Suppressor macrophage treated with lipopolysaccharide for 1 hour (primary cell): ENCODE measurements around the gene CEP290.
"Not testable (repeated sequence)": the region's sequence is repeated elsewhere in the genome, so short reads cannot be mapped to it uniquely, and the experiment has no call there.

ENCODE experiments used
- DNase-seq, 3 donors: peaks; one replicate each; pipeline ENCODE4 v3.0.0-alpha.2; 2020 to 2022

The CEP290 gene

DNA sequence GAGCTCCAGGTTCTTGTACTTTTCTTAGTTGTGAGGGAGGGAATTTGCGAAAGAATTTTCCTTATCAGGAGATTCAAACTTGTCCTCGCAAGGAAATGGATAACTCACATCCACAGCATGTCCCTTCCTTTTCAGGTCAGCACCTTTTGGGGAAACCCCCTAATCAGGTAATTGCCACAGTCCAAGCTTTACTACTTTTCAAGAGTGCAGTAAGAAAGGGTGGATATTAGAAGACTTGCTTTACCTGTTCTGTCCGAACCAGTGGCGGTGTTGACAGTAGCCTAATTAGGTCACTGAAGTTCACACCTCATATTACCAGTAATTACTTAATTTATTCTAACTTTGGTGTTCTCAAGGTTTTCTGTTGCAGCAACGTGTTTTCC, 106.0 kb downstream of the CEP290 start:
- DNase-seq = no peak

- peak; percentile 86 to 93 (median 92) for DNase-seq
Measured at GRCh38 chr12:88035271-88035906, 106.5 kb downstream of the CEP290 start.

DNA sequence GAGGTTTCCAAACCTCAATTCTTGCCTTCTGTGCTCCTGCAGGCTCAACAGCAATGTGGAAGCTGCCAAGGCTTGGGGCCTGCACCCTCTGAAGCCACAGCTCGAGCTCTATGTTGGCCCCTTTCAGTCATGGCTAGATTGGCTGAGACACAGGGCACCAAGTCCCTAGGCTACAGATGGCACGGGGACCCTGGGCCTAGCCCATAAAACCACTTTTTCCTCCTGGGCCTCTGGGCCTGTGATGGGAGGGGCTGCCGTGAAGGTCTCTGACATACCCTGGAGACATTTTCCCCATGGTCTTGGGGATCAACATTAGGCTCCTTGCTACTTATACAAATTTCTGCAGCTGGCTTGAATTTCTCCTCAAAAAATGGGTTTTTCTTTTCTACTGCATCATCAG, 110.7 kb downstream of the CEP290 start:
- DNase-seq = not testable (repeated sequence)

- DNase-seq = no peak
Measured at GRCh38 chr12:88029093-88029665, 112.7 kb downstream of the CEP290 start, which contains the start of gene C12orf50. TSS of gene C12orf50 (minus strand) at chr12:88029401. CDS start at chr12:88026962, 2,439 bp downstream.

DNA sequence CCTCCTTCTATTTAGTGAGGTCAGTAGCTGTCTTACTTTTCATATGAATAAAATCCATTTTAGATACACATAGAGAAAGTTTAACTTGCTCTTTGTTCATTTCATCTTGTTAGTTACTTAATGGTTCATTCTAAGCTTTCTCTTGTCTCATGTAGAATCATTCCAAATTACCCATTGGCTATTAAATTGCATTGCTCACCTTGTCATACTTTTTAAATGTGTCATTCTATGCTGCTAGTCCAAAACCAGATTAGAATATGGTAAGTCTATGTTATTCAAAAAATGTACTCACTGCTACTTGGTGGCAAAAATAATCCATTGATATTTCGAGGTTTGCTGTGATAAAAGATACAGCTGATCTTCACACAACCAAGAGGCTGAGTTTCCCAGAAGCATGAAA, 115.7 kb downstream of the CEP290 start:
- DNase-seq = no peak

DNA sequence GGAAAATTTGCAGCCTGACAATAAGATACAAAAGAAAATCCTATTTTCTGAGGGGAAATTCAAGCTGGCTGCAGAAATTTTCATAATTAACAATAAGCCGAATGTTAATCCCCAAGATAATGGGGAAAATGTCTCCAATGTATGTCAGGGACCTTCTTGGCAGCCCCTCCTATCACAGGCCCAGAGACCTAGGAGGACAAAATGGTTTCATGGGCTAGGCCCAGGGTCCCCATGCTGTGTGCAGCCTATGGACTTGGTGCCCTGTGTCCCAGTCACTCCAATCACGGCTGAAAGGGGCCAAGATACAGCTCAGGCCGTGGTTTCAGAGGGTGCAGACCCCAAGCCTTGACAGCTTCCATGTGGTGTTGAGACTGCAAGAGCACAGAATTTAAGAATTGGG, 123.9 kb downstream of the CEP290 start:
- DNase-seq = no peak

DNA sequence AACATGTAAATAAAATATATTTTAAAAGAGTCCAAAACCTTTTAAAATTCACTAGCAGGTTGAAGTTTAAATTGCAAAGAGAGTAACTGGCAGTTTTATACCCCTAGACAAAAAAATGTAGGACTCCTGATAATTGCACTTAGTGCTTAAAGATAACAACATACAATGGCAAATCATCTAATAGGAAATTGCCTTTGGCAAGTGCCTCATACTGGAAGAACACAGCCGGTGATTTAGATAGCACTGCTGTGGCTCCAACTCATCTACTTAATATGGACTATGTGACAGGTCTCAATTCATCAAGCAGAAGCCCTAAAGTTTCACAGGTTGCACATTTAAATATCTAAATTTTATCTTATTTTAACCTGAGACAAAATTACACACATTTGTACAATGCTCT, 126.1 kb downstream of the CEP290 start:
- no peak for DNase-seq

DNA sequence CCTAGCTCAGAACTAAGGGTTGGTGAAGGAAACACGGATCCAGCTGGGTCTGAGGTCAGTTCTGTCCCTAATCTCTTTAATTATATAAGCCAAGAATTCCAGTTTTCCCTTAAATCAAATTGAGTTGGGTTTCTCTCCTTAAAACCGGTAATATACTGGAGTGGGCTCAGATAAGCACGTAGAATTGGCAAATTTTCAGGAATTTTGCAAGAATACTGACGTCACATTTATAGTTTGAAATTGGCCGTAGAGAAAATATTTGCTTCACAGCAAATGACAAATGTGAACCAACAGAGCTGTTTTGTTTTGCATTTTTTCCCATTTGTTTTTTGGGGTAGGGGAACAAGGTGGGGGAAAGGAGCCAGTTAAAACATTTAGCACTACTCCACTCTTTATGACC, 130.1 kb downstream of the CEP290 start:
- DNase-seq = no peak

DNA sequence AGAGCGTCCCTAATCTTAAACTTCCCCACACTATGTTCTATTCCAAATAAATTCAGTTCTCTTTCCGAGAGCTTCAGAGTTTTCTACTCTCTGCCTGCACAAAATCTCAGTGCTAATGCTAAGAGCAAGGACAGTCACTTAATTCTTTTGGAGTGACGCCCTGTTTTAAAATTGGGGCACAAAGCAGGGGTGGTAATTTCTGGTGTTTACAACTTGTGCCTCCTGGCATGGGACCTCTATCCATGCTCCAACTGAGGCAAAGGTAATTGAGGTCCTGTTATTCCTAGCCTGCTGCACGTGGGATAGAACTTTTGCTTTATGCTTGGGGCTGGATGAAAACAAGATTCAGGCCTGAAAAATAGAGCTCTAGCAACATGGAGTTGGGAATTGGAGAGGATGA, 135.5 kb downstream of the CEP290 start:
- no peak for DNase-seq

DNA sequence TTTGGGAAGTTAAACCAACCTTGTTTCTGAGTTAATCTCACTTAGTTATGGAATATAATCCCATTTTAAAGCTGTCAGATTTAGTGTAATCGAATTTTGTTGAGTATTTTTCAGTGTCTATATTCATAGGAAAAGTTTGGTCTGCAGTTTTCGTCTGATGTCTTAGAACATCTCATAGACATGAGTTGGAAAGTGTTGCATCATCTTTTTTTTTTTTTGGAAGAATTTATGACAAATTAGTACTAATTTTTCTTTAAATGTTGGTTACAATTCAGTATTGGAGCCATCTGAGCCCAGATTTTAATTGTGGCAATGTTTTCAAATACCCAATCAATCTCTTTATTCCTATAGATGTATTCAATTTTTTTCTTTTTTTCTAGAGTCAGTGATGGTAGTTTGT, 140.6 kb downstream of the CEP290 start:
- DNase-seq = no peak
